GM21619 (cell line): ENCODE results near the gene DOCK1.

Experiments
- ATAC-seq: cut with Tn5 transposase; IDR thresholded peaks from one replicate; pipeline ENCODE4 v1.9.1; 2021; ENCODE audit not compliant: unreplicated experiment

DOCK1 gene

DNA sequence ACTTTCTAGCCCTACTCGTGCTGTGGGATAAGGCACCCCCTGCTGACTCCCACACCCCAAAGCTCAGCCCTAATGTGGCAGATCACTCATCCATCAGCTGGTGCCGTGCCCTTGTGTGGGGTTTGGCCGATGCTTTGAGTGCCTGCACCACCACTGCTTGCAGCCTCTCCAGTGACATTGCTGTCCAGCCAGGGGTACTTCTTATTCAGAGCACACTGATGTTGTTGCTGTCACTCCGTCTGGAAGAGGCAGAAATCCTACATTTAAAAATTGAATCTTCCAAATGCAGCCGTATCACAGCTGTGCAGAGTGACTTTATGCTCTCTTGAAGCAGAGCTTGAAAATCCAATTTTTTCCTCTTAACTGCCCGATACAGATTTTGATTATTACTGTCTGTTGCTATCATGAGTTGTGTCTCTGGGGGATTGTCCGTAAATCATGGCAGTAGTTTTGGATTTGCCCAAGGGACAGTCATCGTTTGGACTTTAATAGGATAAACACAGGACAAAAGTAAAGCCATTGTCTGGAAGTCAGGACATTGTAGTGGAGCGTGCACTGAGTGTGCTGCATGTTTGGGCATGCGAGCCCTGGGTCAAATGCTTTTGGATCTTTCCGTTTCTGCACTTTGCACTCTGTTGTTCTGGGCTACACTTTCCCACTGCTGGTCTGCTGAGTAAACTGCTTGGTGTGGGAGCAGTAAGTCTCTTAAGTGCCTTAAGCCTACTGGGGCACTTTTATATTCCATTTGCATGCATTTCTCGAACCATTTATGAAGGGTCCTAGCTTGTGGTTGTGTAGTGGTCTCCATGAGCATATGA lies 128.2 kb downstream of the DOCK1 start:
- no peak for ATAC-seq

DNA sequence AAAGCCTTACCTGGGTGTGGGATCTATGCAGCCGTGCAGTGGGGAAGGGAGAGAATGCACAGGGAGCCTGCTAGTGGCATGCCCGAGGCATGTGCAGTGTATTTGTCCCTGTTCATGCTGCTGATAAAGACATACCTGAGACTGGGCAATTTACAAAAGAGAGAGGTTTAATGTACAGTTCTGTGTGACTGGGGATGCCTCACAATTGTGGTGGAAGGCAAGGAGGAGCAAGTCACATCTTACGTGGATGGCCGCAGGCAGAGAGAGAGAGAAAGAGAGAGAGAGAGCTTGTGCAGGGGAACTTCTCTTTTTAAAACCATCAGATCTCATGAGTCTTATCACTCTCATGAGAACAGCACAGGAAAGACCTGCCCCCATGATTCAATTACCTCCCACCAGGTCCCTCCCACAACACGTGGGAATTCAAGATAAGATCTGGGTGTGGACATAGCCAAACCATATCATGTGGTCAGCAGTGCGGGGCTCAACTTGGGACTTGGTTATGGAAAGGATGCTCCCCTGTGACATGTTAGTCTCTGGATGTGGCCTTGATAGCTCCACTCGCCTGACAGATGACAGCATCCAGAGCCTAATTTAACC lies 128.9 kb downstream of the DOCK1 start:
- no peak for ATAC-seq

DNA sequence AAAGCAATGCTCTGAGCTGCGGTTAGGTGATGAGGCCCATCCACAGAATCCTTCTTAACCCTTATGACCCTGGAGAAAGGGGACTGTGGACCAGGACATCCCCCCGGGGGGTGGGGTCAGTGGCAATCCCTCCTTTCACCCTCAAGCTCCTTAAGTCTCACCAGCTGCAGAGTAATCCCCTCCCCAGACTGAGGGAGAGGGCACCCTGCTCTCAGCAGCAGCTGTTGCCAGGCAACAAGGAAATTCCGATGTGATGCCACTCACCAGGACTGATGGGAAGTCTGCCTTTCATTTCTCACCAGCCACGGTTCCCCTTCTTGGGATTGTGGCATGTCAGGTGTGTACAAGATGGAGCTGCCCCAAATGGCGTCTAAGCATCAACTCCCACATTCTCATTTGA lies 129.6 kb downstream of the DOCK1 start:
- no peak for ATAC-seq

DNA sequence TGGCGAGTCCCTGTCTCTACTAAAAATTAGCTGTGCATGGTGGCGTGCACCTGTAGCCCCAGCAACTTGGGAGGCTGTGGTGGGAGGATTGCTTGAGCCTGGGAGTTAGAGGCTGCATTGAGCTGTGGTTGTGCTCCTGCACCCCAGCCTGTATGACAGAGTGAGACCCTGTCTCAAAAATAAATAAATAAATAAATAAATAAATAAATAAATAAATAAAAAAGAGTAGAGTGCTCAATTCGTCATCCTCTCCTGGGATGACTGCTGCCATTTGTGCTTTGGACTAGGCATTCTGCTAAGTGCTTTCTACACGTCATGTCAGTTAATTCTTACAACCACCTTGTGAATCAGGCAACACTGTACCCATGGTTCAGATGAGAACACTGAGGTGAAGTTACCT lies 130.6 kb downstream of the DOCK1 start:
- no peak for ATAC-seq

DNA sequence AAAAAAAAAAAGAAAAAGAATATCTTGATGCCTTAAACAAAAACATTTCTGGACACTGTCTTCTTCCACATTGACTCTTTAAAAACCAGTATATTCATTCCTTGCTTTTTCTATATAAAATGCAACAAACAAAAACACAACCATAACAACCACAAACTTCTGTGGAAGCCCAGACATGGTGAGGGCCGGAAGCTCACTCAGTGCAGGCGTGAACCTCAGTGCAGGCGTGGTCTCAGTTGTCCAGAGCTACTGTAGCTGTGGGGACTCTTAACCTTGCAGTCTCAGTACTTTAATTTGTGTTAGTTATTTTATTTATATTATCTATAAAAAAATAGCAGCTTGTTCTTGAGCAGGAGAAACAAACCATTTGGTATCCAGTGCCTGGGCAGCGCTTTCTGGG lies 131.8 kb downstream of the DOCK1 start:
- no peak for ATAC-seq

DNA sequence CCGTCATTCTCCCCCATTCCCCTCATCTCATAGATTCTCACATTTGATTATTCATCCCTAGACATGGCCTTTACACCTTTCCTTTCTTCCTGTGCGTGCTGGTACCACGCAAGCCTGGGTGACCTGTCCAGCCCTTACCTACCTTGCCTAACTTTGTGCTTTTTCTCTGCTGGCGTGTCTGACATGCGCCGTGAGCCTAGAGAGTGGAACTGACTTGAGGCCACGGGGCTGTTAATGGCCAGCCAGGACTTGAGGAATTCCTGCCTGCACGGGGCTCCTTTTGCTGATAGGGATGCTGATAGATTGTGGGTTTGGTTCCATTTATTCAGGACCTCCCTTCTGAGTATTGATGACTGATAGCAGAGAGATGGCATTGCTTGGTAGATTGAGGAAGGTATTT lies 134.2 kb downstream of the DOCK1 start:
- ATAC-seq: no peak

DNA sequence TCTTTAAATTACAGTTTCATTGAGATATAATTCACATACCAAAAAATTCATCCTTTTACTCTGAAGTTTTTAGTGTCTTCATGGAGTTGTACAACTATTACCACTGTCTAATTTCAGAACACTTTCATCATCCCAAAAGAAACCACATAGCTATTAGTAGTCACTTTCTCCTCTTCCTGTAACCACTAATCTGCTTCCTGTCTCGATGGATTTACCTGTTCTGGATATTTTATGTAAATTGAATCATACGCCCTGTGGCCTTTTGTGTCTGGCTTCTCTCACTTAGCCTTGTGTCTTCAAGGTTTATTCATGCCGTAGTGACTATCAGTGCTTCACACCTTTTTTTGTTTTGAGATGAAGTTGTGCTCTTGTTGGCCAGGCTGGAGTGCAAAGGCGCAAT lies 135.5 kb downstream of the DOCK1 start:
- ATAC-seq: no peak

DNA sequence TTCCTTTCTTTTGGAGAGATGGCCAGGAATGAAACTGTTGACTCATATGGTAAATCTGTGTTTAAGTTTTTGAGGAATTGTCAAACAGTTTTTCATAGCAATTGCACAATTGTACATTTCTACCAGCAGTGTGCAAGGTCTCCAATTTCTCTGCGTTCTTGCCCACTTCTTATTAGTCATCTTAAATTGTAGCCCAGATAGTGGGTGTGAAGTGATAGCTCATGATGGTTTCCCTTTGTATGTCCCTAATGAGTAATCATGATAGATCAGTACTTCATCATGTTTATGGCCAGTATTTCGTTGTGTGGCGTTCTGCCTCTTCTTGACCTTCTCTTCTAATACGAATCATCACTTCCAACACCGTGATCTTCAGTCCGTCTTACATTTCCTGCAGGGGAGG lies 136.3 kb downstream of the DOCK1 start:
- no peak for ATAC-seq

DNA sequence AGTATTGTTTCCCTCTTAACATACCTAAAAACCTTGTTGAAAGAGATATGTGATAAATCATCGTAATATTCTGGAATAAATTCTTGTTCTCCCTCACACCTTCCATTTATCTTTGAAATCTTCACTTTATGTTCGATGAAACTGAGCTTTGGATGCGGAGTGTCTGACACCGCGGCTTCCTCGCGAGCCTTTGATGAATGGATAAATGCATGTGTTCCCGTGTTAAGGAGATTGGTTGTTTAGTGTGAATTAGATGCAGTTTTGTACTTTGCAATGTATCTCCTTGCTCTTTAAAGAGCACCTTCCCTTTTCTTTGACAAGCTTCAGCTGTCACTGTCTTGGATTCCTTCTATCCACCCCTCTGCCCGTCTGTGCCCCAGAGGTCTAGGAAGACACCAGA lies 138.1 kb downstream of the DOCK1 start:
- ATAC-seq: no peak

DNA sequence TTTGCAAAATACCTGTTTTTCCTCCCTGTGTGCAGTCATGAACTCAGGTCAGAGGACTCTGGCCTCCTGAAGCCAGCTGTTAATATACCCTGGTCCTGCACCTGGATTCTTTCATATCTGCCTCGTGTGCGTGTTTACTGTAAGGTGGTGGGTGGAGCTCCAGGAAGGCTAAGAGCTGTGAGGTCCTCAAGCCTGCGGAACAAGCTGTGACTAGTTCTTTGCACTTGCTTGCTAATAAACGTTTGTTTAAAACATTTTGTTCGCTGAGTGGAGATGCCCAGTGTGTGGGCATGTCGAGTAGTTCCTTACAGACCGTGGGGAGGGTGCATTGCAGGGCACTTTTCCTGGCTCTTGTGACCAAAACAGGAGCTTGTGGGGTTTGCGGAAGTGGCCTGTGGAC lies 139.0 kb downstream of the DOCK1 start:
- no peak for ATAC-seq

DNA sequence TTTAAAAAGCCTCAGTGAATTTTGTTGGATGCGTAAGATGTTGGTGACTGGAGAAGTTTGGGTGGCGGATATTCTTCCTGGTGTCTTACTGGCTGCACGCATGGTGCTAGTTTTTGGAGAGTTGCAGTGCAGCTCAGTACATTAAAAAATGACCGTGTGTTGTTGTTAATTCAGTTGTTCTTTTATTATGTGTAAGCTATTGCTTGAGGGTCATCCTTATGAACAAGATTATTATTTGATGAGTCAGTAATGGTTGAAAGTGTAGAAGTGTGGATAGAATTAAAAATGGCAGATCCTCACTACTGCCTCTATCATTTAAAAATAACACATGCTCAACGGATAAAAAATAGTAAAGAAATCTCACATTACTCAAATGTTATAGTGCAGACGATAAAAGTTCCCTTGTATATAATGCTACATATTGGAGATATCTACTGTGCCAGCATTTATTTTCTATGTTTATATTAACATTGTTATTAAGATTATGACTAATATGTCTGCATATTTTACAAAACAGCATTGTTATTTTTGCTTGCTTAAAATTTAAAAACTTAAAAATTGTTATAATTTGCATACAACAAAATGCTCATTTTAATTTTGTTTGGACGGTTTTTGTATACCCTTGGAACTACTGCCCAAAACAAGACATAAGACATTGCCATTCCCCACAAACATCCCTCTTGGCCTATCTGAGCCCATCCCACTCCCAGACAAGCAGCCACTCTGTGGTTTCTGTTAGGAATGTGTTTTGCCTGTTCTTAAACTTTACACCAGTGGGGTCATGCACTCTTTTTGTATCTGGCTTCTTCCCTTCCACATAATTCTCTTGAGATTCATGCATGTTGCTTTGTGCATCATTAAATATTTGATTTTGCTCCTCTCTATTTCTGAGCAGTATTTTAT lies 142.0 kb downstream of the DOCK1 start:
- no peak for ATAC-seq

DNA sequence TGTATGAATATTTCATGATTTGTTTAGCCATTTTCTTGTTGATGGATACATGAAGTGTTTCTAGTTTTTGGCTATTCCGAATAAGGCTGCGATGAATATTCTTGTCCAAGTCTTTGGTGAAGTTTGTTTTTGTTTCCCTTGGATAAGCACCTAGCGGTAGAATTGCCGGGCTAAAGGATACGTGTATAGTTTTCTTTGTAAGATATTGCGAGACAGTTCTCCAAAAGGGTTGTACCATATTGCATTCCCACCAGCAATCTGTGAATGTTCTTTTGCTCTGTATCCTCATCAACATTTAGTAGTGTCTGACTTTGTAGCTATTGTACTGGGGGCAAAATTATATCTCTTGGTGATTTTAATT lies 142.6 kb downstream of the DOCK1 start:
- no peak for ATAC-seq

DNA sequence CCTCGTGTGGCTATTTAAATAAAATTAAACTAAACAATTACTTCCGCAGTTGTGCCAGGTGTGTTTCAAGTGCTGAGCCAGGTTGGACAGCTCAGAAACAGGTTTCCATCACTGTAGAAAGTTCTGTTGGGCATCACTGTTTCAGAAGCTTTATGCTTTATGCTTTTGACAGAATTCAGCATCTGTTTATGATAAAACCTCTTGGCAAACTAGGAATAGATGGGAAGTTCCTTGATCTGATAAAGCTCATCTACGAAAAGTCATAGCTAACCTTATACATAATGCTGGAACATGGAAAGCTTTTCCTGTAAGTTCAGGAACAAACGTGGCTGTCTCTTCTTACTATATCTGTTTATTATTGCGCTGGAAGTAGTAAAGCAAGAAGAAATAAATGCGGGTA lies 143.4 kb downstream of the DOCK1 start:
- no peak for ATAC-seq

DNA sequence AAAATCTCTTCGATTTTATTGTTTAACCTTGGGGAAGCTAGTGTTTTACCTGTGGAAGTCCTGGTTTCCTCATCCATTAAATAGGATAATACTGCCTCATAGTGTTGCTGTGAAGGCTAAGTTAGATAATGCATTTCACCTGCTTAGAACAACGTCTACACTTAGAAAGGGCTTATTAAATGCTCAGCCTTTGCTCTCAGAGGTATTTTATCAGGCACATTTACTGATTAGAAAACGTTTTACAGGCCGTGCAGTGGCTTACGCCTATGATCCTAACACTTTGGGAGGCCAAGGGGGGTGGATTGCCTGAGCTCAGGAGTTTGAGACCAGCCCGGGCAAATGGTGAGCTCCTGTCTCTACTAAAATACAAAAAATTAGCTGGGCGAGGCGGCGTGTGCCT lies 146.8 kb downstream of the DOCK1 start:
- ATAC-seq: no peak

DNA sequence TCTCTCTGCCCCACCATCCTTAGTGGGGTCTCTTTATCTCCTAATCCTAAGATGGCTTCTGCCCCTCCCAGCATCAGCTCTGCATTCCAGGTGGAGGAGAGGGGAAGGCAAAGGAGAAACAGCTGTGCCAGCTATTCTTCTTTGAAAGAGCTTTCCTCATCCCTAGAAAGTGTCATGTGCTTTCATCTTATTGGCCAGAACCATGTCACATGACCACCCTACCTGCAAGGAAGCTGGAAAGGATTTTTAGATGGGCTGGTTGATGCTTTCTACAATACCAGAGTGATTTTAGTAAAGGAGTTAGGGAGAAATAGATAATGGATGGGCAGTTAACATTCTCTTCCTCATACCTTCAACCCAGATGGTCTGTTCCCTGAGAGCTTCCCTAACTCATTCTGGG lies 150.0 kb downstream of the DOCK1 start:
- ATAC-seq: no peak

DNA sequence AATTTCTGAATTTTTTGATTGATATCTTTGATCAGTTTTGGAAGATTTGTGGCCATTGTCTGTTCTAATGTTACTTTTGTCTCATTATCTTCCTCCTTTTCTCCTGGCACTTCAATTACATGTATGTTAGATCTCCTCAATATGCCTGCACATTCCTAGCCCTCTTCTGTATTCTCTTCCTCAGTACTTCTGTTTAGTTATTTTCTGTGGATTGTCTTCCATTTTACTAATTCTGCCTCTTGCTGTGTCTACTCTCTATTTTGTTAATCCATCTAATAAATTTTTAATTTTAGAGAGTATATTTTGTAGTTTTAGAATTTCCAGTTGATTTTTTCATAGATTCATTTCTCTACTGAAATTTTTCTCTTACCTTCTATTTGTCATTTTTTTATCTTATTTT lies 154.1 kb downstream of the DOCK1 start:
- ATAC-seq: no peak

DNA sequence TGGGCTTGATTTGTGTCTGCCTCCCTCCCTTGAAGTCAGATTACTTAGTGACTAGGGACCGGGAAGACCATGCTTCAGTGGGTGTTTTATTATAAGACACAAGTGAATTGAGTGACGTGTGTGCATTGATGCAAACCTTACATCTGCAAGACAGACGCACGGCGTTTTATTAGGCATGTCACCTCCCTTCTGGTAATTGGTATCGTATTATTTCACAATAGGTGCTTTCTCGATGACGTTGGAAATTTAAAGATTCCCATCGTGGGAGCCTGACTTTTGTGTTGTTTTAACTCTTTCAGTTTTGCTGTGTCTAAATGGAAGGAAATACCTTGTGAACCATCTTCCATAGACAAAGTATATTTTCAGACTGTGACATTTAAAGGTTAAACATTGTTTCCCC lies 158.5 kb downstream of the DOCK1 start:
- ATAC-seq: no peak

DNA sequence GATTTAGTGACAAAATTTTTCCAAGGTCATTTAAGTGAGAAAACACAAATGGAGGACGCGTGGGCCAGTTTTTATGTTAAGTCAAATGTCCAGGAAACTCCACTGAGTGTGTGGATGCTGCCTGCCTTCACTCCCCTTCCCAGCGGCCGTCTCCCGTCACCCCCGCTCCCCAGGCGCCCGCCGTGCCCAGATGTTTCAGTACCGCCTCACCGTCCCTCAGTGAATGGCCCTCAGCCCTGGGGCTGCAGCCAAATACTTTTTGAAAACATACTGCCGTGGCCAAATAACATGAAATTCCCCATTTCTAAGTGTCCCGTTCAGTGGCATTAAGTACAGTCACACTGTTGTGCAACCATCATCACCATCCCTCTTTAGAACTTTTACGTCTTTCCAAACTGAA lies 159.2 kb downstream of the DOCK1 start:
- no peak for ATAC-seq

DNA sequence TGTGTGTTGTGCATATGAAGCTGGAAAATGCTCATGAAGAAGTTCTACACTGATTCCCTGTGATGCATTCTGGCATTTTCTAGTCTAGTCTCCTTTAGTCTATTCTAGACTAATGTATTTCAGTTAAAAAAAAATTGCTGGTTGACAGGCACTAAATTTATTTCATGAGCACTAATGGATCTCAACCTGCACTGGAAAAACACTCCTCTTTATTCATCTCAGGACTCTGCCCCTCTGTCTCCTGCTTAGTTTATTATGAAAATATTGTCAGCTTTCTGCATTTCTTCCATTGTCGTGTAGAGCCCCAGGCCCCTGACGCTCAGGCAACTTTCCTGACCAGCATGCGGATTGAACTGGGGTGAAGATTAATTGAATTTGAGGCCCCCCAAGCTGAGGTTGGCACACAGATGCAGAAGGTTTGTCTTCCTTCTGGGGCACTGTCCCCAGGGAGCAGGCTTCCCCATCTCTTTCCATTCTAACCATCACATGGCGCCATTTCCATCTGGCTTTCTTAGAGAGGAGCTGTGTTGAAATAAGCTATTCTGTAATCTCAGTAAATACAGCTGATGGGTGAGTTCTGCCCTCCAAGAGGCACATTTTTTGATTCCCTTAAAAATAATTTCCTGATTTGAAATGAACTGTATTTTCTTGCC lies 162.4 kb downstream of the DOCK1 start:
- ATAC-seq: no peak

DNA sequence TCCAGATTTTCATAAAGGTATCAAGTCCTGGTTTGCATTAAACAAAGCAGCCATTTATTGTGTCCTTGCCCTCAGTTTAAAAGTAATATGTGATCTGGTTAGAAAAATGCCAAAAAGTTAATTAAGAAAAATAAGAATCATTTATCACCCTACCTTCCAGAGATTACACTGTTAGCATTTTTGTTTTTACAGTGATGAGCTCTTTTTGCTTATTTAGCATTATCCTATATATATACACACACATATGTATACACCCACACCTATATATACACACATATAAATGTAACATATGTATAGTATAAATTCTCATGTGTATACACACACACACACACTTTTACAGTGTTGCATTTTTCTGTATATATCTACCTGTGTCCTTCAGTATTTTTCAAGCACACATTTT lies 163.3 kb downstream of the DOCK1 start:
- ATAC-seq: no peak

DNA sequence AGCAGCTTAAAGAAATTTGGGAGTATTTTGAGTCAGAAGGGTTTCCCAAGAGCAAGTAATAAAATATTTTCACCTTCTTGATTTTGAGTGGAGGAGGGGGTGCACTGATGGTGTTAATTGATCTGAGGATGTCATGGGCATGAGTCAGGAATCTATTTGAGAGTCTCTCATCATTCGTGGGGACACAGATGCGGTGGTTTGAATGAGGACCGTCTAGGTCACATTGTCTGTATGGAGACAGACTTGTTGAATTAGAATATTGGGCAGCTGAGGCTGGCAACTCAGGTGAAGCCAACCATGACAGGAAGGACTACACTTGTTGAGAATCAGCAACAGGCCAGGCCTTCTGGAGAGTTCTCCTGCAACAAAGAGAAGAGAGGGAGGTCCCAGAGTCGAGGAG lies 164.2 kb downstream of the DOCK1 start:
- ATAC-seq: no peak

DNA sequence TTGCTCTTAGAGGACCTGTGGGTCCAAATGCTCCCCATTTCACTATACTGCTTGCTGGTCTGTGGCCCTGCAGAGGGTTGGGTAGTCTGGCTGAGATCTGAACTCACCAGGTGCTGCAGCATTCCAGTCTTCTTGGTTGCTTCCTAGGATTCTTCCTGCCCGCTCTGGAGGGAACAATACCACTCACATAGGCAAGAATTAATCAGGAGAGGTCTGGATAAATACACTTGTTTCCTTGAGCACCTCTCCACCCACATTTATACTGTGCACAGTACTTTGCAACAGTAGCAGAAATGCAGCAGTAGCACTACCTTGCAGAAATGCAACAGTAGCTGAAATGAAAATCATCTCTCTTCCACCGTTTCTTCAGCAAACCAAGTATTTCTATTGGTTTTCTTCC lies 165.9 kb downstream of the DOCK1 start:
- ATAC-seq: no peak
